ENCODE data around the gene LIX1. TPM values are rescaled to one million over a fixed set of nuclear protein-coding genes. Genes with fewer than 3 reads are reported as not detected.

Gene LIX1
- total RNA-seq, 2 experiments from 2014 or later, result not detected

GRCh38 chr5:97047076-97047475 is 95.3 kb downstream of the LIX1 start:
- Mint-ChIP-seq H3K27me3 (no peaks in the 10 kb centered on the region), H3K4me3 (no peak overlapping the region), H3K9me3 (ENCODE audit: low read depth) (no peaks in the 10 kb centered on the region), H3K36me3 (ENCODE audit: low read depth) (no peaks in the 10 kb centered on the region), H3K27ac (no peak overlapping the region), H3K4me1 (no peaks in the 10 kb centered on the region)
- intact Hi-C loops (cut with DNase I, micrococcal nuclease), result no loop called here
- no peak for ATAC-seq
- DNase-seq, result no peak
- POLR2A ChIA-PET, result no interaction called here
- CTCF ChIA-PET, result interaction anchor here (0.7 to 1.9 kb wide), 7 partner anchors 8 to 179 kb away, joined by 3 to 7 read pairs (median 3); partner anchors contain the start of gene LIX1

- no peaks in the 10 kb centered on the region for H3K27me3 Mint-ChIP-seq
- CTCF ChIA-PET, result interaction anchor here (1.2 to 1.9 kb wide), 4 partner anchors 8 to 178 kb away, joined by 3 to 7 read pairs (median 3); partner anchors contain the start of gene LIX1
- no peak overlapping the region for H3K27ac Mint-ChIP-seq
- intact Hi-C loops (cut with DNase I, micrococcal nuclease), result no loop called here
- ATAC-seq (peak; percentile 83), DNase-seq (no peak)
- POLR2A ChIA-PET, result interaction anchor here (0.7 kb wide), 1 partner anchor 24 kb away, joined by 3 read pairs; no protein-coding TSS in a partner anchor
- H3K4me3 Mint-ChIP-seq, result no peak overlapping the region
- no peaks in the 10 kb centered on the region for H3K9me3 Mint-ChIP-seq (ENCODE audit: low read depth)
- no peaks in the 10 kb centered on the region for H3K4me1 Mint-ChIP-seq
- H3K36me3 Mint-ChIP-seq (ENCODE audit: low read depth), result no peaks in the 10 kb centered on the region
Measured at GRCh38 chr5:97046270-97046982, 96.0 kb downstream of the LIX1 start.

GRCh38 chr5:97044052-97044451 is 98.4 kb downstream of the LIX1 start:
- Mint-ChIP-seq H3K4me3 (no peak overlapping the region), H3K27ac (no peak overlapping the region), H3K4me1 (no peaks in the 10 kb centered on the region), H3K9me3 (ENCODE audit: low read depth) (no peaks in the 10 kb centered on the region), H3K27me3 (no peaks in the 10 kb centered on the region), H3K36me3 (ENCODE audit: low read depth) (no peaks in the 10 kb centered on the region)
- intact Hi-C loops (cut with DNase I, micrococcal nuclease), result no loop called here
- DNase-seq (peak; percentile 13), ATAC-seq (no peak)
- CTCF ChIA-PET, result interaction anchor here (0.5 to 2.1 kb wide), 4 partner anchors 46 to 119 kb away, joined by 3 to 11 read pairs (median 8); partner anchors contain the start of gene LIX1
- POLR2A ChIA-PET, result no interaction called here

GRCh38 chr5:97043511-97043910 is 98.9 kb downstream of the LIX1 start:
- Mint-ChIP-seq H3K4me3 (no peak overlapping the region), H3K27me3 (no peaks in the 10 kb centered on the region), H3K27ac (no peak overlapping the region), H3K4me1 (no peaks in the 10 kb centered on the region), H3K36me3 (ENCODE audit: low read depth) (no peaks in the 10 kb centered on the region), H3K9me3 (ENCODE audit: low read depth) (no peaks in the 10 kb centered on the region)
- DNase-seq (no peak), ATAC-seq (no peak)
- intact Hi-C loops (cut with DNase I, micrococcal nuclease), result no loop called here
- POLR2A ChIA-PET, result no interaction called here
- CTCF ChIA-PET, result interaction anchor here (0.5 to 2.1 kb wide), 6 partner anchors 24 to 120 kb away, joined by 3 to 11 read pairs (median 4); partner anchors contain the start of gene LIX1

- H3K36me3 Mint-ChIP-seq (ENCODE audit: low read depth), result no peaks in the 10 kb centered on the region
- no peaks in the 10 kb centered on the region for H3K9me3 Mint-ChIP-seq (ENCODE audit: low read depth)
- H3K4me1 Mint-ChIP-seq, result peaks cover 2% of the 10 kb centered on the region
- no peak for DNase-seq
- no peaks in the 10 kb centered on the region for H3K27me3 Mint-ChIP-seq
- ATAC-seq, result no peak
- POLR2A ChIA-PET, result no interaction called here
- intact Hi-C loops (cut with DNase I, micrococcal nuclease), result no loop called here
- H3K4me3 Mint-ChIP-seq, result no peak overlapping the region
- CTCF ChIA-PET, result interaction anchor here (0.8 to 1.3 kb wide), 3 partner anchors 24 to 119 kb away, joined by 3 to 4 read pairs (median 4); no protein-coding TSS in a partner anchor
- no peak overlapping the region for H3K27ac Mint-ChIP-seq
Measured at GRCh38 chr5:97042996-97043395, 99.4 kb downstream of the LIX1 start.

Other genes starting within 250 kb of the LIX1 start
- gene LNPEP, start 206.5 kb downstream of the LIX1 start, total RNA-seq, result 10 to 100 TPM; 45.8 to 46.7 TPM
- 10 to 100 TPM; 30.9 to 39.2 TPM for gene RIOK2, start 40.6 kb upstream of the LIX1 start, total RNA-seq

Measured in activated CD4-positive, alpha-beta T cell treated with anti-CD3 and anti-CD28 coated beads for 36 hours (primary cell).